HEK293T (cell line): ENCODE data around the gene ERBB2.

Experiments used
- BHLHE40 ChIP-seq: fragments of 450-650 bp; IDR thresholded peaks from 2 replicates; pipeline ENCODE4 v1.6.1; 2016; ENCODE audit warnings: mild to moderate bottlenecking, moderate library complexity, borderline replicate concordance
- CTBP1 ChIP-seq: fragments of 450-650 bp; IDR thresholded peaks from 2 replicates; pipeline ENCODE4 v1.6.1; 2016; ENCODE audit warnings: borderline replicate concordance
- FOXA1 ChIP-seq: fragments of 450-650 bp; IDR thresholded peaks from 2 replicates; pipeline ENCODE4 v1.6.1; 2016; ENCODE audit warnings: mild to moderate bottlenecking
- FOXK2 ChIP-seq: fragments of 450-650 bp; IDR thresholded peaks from 2 replicates; pipeline ENCODE4 v1.6.1; 2016; ENCODE audit warnings: mild to moderate bottlenecking
- FOXM1 ChIP-seq: fragments of 450-650 bp; IDR thresholded peaks from 2 replicates; pipeline ENCODE4 v1.6.1; 2017; ENCODE audit warnings: mild to moderate bottlenecking, borderline replicate concordance
- HDGF ChIP-seq: fragments of 450-650 bp; IDR thresholded peaks from 2 replicates; pipeline ENCODE4 v1.6.1; 2017; ENCODE audit warnings: antibody characterized with exemption, borderline replicate concordance
- L3MBTL2 ChIP-seq: fragments of 450-650 bp; conservative IDR thresholded peaks from 2 replicates; pipeline ENCODE4 v1.6.1; 2016; ENCODE audit warnings: mild to moderate bottlenecking
- LEF1 ChIP-seq: fragments of 450-650 bp; IDR thresholded peaks from 2 replicates; pipeline ENCODE4 v1.6.1; 2017; ENCODE audit warnings: mild to moderate bottlenecking, borderline replicate concordance
- NFRKB ChIP-seq: fragments of 450-650 bp; IDR thresholded peaks from 2 replicates; pipeline ENCODE4 v1.6.1; 2016; ENCODE audit warnings: mild to moderate bottlenecking, moderate library complexity
- PKNOX1 ChIP-seq: fragments of 450-650 bp; IDR thresholded peaks from 2 replicates; pipeline ENCODE4 v1.6.1; 2016
- SP1 ChIP-seq: fragments of 450-650 bp; IDR thresholded peaks from 2 replicates; pipeline ENCODE4 v1.6.1; 2017
- SUZ12 ChIP-seq: fragments of 450-650 bp; IDR thresholded peaks from 2 replicates; pipeline ENCODE4 v1.6.1; 2016; ENCODE audit warnings: mild to moderate bottlenecking
- TARDBP ChIP-seq: fragments of 450-650 bp; IDR thresholded peaks from 2 replicates; pipeline ENCODE4 v1.6.1; 2016
- ZNF384 ChIP-seq: fragments of 450-650 bp; IDR thresholded peaks from 2 replicates; pipeline ENCODE4 v1.6.1; 2016

GRCh38 chr17:39677542-39678339, 22.1 kb upstream of the ERBB2 start:
- TF ChIP-seq CTBP1 (no peak), TARDBP (no peak), PKNOX1 (no peak), BHLHE40 (no peak), FOXK2 (no peak), L3MBTL2 (no peak), SUZ12 (no peak), FOXA1 (no peak), LEF1 (no peak), FOXM1 (no peak), HDGF (no peak), ZNF384 (no peak), NFRKB (no peak), SP1 (no peak)
